ENCODE results near the gene PPP2R2B.

DNA sequence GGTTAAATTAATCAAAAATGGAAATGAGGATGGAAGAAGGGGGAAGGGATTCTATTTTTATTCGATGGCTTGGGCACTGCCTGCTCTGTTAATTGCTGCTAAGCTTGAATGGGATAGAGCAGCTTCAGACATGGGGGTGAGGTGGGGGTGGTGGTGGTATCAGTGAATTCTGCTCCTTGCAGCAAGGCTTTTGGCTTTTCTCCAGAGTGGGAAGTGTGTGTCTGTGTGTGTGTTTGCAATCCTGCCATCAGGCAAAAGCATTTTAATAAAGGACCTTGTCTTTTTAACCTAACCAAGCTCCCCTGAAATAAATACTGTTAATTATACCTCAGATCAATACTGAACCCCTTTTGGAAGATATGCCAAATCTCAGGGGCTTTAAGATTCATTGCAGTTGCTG, 251.6 kb downstream of the PPP2R2B start:
- TF ChIP-seq, protein P1, sequence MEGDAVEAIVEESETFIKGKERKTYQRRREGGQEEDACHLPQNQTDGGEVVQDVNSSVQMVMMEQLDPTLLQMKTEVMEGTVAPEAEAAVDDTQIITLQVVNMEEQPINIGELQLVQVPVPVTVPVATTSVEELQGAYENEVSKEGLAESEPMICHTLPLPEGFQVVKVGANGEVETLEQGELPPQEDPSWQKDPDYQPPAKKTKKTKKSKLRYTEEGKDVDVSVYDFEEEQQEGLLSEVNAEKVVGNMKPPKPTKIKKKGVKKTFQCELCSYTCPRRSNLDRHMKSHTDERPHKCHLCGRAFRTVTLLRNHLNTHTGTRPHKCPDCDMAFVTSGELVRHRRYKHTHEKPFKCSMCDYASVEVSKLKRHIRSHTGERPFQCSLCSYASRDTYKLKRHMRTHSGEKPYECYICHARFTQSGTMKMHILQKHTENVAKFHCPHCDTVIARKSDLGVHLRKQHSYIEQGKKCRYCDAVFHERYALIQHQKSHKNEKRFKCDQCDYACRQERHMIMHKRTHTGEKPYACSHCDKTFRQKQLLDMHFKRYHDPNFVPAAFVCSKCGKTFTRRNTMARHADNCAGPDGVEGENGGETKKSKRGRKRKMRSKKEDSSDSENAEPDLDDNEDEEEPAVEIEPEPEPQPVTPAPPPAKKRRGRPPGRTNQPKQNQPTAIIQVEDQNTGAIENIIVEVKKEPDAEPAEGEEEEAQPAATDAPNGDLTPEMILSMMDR (IDR thresholded peaks at IDR 0.05): no peak
- TF ChIP-seq POLR2A (IDR thresholded peaks at IDR 0.05): no peak

All from heart left ventricle (tissue), 13 donors.